OCI-LY1 (cell line): ENCODE results near the gene RLN3.

Experiments
- CTCF ChIP-seq: fragments of 200-600 bp; sonication (generic), shearing (Covaris generic); IDR thresholded peaks from 2 replicates; pipeline ENCODE4 v1.5.1; 2017; ENCODE audit warnings: mild to moderate bottlenecking, antibody characterized with exemption, low read length, moderate library complexity, mixed read lengths
- EZH2 ChIP-seq: fragments of 200-600 bp; sonication (generic), shearing (Covaris generic); IDR thresholded peaks from 2 replicates; pipeline ENCODE4 v1.8.0; 2017; ENCODE audit warnings: borderline replicate concordance, mixed run types, mild to moderate bottlenecking, antibody characterized with exemption, low read length, moderate library complexity, mixed read lengths

GRCh38 chr19:13993590-13994300, 34.2 kb upstream of the RLN3 start:
- TF ChIP-seq CTCF (no peak), EZH2 (no peak)
